ENCODE data around the gene TSEN54.

The TSEN54 gene

GRCh38 chr17:75558666-75559530 is 42.6 kb downstream of the TSEN54 start:
- no peak for TF ChIP-seq CTCF (IDR thresholded peaks at IDR 0.05; ENCODE audit: borderline replicate concordance, insufficient read depth, low read depth, low read length)
- H3K4me3 ChIP-seq (ENCODE audit: low read depth, low read length), result no peak overlapping the region

GRCh38 chr17:75559958-75560533 is 43.7 kb downstream of the TSEN54 start:
- H3K4me3 ChIP-seq (ENCODE audit: low read depth, low read length), result no peak overlapping the region
- no peak for TF ChIP-seq CTCF (IDR thresholded peaks at IDR 0.05; ENCODE audit: borderline replicate concordance, insufficient read depth, low read depth, low read length)

- TF ChIP-seq CTCF (IDR thresholded peaks at IDR 0.05; ENCODE audit: borderline replicate concordance, insufficient read depth, low read depth, low read length), result no peak
These were observed 45.7 kb downstream of the TSEN54 start for GRCh38 chr17:75561927-75562603.

DNA sequence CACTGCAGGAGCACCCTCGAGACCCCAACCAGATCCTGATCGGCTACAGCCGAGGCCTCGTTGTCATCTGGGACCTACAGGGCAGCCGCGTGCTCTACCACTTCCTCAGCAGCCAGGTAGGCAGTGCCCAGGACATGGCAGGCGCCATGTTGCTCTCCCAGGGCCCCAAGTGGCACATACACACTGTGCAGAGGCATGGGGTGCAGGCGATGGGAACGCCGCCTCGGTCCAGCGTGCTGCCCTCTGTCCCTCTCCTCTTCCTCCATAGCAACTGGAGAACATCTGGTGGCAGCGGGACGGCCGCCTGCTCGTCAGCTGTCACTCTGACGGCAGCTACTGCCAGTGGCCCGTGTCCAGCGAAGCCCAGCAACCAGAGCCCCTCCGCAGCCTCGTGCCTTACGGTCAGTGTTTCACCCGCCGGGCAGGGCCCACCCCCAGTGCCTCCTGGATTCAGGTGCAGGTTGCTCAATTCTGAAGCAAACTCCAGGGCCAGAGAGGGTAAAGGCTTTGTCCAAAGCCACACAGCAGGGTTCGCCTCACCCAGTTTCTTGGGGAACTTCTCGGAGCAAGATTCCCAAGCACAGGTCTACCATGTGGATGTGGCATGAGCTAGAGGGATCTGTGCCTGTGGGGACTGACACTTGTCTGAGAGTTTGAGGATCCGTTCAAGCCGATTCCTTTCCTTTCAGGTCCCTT is 46.9 kb downstream of the TSEN54 start:
- no peak for TF ChIP-seq CTCF (IDR thresholded peaks at IDR 0.05; ENCODE audit: borderline replicate concordance, insufficient read depth, low read depth, low read length)
- no peak overlapping the region for H3K4me3 ChIP-seq (ENCODE audit: low read depth, low read length)

More at GRCh38 chr17:75561927-75562603, 45.7 kb downstream of the TSEN54 start:
- no peak overlapping the region for H3K4me3 ChIP-seq (ENCODE audit: low read depth, low read length)

DNA sequence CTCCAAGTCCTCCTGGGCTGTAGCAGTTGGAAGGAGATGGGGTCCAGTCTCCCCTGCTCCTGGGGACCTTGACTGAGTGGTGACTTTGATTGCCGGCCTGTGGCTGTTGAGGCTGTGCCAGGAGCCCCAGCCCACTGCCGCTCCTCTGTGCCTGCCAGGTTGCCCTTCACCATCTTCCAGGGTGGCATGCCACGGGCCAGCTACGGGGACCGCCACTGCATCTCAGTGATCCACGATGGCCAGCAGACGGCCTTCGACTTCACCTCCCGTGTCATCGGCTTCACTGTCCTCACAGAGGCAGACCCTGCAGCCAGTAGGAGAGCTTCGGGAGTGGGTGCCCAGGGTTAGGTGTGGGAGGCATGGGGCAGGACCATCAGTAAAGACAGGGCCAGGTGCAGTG is 47.9 kb downstream of the TSEN54 start:
- TF ChIP-seq CTCF (IDR thresholded peaks at IDR 0.05; ENCODE audit: borderline replicate concordance, insufficient read depth, low read depth, low read length), result no peak
- no peak overlapping the region for H3K4me3 ChIP-seq (ENCODE audit: low read depth, low read length)

- no peak overlapping the region for H3K4me3 ChIP-seq (ENCODE audit: low read depth, low read length)
- TF ChIP-seq CTCF (IDR thresholded peaks at IDR 0.05; ENCODE audit: borderline replicate concordance, insufficient read depth, low read depth, low read length), result no peak
These were observed 48.7 kb downstream of the TSEN54 start for GRCh38 chr17:75565066-75565465.

Measured in GM12875 (cell line).